ENCODE data around the gene ASB18. TPM values are rescaled to one million over a fixed set of nuclear protein-coding genes. Genes with fewer than 3 reads are reported as not detected.

ASB18 gene
- total and polyA plus RNA-seq, 2 donors (not counting 3 experiments of a cell fraction or from before 2014, with no cell fraction given) = not detected

- FAIRE-seq (no peak), DNase-seq (ENCODE audit: low read depth, low spot score) (no peak)
- Histone ChIP-seq H3K9me1 (replicated peaks; ENCODE audit: control insufficient read depth, extremely low read depth, insufficient read depth, low read length) (no peaks in the 10 kb centered on the region), H3K4me3 (replicated peaks in 1 of 3; ENCODE audit: insufficient read depth in 1 of 3, low read depth in 1 of 3, low read length in 3 of 3) (no peak overlapping the region), H3K27me3 (ENCODE audit: control insufficient read depth in 2 of 2, insufficient read depth in 2 of 2, low read length in 2 of 2) (peaks cover 4 to 17% of the 10 kb centered on the region in 2 experiments), H3K4me2 (ENCODE audit: insufficient read depth, low read length) (no peak overlapping the region), H2AFZ (ENCODE audit: low read depth, low read length) (no peak overlapping the region), H4K20me1 (replicated peaks; ENCODE audit: control insufficient read depth, extremely low read depth, insufficient read depth, low read length) (no peaks in the 10 kb centered on the region), H3K9ac (replicated peaks; ENCODE audit: extremely low read depth, insufficient read depth, low read length) (no peak overlapping the region), H3K9me3 (replicated peaks; ENCODE audit: control insufficient read depth, insufficient read depth, low read length) (no peaks in the 10 kb centered on the region), H3K79me2 (ENCODE audit: control insufficient read depth, insufficient read depth, low read length) (no peaks in the 10 kb centered on the region), H3K27ac (ENCODE audit: insufficient read depth, low read depth, low read length) (no peak overlapping the region), H3K36me3 (ENCODE audit: control insufficient read depth in 2 of 2, extremely low read depth in 1 of 2, insufficient read depth in 2 of 2, low read length in 2 of 2) (no peaks in the 10 kb centered on the region), H3K4me1 (ENCODE audit: control insufficient read depth, extremely low read depth, insufficient read depth, low read length) (peaks cover 6% of the 10 kb centered on the region)
- TF ChIP-seq CTCF (IDR thresholded peaks at IDR 0.05; ENCODE audit: extremely low read depth in 1 of 2, insufficient read depth in 1 of 2, low read depth in 1 of 2, low read length in 2 of 2) (no peak), MAX (IDR thresholded peaks at IDR 0.05; ENCODE audit: insufficient read depth, insufficient read length) (no peak), POLR2A (IDR thresholded peaks at IDR 0.05; ENCODE audit: low read depth, low read length) (no peak), EZH2 (IDR thresholded peaks at IDR 0.05; ENCODE audit: borderline replicate concordance, low read depth, low read length, severe bottlenecking) (no peak), FOS (IDR thresholded peaks at IDR 0.05; ENCODE audit: borderline replicate concordance, insufficient read depth, low read length) (no peak), GATA2 (IDR thresholded peaks at IDR 0.05; ENCODE audit: insufficient read depth, insufficient read length, low read depth, low read length) (no peak), JUN (IDR thresholded peaks at IDR 0.05; ENCODE audit: borderline replicate concordance, insufficient read depth, insufficient read length, low read depth) (no peak), MYC (IDR thresholded peaks at IDR 0.05; ENCODE audit: low read depth, low read length) (no peak), POLR2AphosphoS5 (IDR thresholded peaks at IDR 0.05; ENCODE audit: insufficient read depth, low read depth, low read length) (no peak)
- POLR2A ChIA-PET = no interaction called here
- dilution Hi-C loops (cut with MboI; ENCODE audit: extremely low pct_ligation_motif_present, low sequenced_read_pairs) = no loop called here
- CTCF ChIA-PET = interaction anchor here (1.2 to 2.2 kb wide), 2 partner anchors 10 to 14 kb away, joined by 3 to 7 read pairs; no protein-coding TSS in a partner anchor
- no TSS peak for BruUV-seq (replicated peaks)
- intact Hi-C loops (cut with micrococcal nuclease) = no loop called here
Measured at GRCh38 chr2:236241181-236242056, 22.8 kb downstream of the ASB18 start.

Measured in endothelial cell of umbilical vein (primary cell).